ENCODE measurements around the gene ANKRD33B. TPM values are rescaled to one million over a fixed set of nuclear protein-coding genes. Genes with fewer than 3 reads are reported as not detected.

ANKRD33B gene
- polyA plus RNA-seq, 1 experiment: 4.8 TPM

DNA sequence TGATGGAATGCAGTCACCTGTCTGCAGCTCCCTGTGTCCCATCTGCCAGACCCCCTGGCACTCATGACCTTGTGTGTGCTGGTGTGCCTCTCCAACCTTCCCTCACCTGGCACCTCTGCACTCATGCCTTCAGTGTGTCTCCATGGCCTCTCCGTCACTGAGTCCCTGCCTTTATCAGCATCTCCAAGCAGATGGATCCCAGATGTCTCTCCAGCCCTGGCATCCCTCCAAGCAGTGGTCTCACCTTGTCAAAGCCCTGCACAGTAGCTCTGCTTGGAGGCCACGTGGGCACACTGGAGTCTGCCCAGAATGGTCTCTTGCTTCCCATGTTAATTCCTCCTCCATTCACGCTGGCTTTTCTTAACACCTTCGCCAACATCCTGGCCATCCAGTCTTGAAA, 112.4 kb downstream of the ANKRD33B start:
- ChIA-PET POLR2A (no interaction called here), CTCF (no interaction called here)
- no peaks in the 10 kb centered on the region for H3K27me3 ChIP-seq (ENCODE audit: control insufficient read depth, insufficient read depth, low read length)
- no peak overlapping the region for H3K27ac ChIP-seq (ENCODE audit: low read depth, low read length)
- TF ChIP-seq, protein P1, sequence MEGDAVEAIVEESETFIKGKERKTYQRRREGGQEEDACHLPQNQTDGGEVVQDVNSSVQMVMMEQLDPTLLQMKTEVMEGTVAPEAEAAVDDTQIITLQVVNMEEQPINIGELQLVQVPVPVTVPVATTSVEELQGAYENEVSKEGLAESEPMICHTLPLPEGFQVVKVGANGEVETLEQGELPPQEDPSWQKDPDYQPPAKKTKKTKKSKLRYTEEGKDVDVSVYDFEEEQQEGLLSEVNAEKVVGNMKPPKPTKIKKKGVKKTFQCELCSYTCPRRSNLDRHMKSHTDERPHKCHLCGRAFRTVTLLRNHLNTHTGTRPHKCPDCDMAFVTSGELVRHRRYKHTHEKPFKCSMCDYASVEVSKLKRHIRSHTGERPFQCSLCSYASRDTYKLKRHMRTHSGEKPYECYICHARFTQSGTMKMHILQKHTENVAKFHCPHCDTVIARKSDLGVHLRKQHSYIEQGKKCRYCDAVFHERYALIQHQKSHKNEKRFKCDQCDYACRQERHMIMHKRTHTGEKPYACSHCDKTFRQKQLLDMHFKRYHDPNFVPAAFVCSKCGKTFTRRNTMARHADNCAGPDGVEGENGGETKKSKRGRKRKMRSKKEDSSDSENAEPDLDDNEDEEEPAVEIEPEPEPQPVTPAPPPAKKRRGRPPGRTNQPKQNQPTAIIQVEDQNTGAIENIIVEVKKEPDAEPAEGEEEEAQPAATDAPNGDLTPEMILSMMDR (IDR thresholded peaks at IDR 0.05; ENCODE audit: low read depth, low read length): no peak
- no peak for DNase-seq (ENCODE audit: low read depth, low spot score)
- no peak overlapping the region for H3K4me3 ChIP-seq (ENCODE audit: low read depth, low read length)
- no peaks in the 10 kb centered on the region; the same call in 1 of the 2 replicates for H3K9me3 ChIP-seq (ENCODE audit: control insufficient read depth, insufficient read depth, low read length)

DNA sequence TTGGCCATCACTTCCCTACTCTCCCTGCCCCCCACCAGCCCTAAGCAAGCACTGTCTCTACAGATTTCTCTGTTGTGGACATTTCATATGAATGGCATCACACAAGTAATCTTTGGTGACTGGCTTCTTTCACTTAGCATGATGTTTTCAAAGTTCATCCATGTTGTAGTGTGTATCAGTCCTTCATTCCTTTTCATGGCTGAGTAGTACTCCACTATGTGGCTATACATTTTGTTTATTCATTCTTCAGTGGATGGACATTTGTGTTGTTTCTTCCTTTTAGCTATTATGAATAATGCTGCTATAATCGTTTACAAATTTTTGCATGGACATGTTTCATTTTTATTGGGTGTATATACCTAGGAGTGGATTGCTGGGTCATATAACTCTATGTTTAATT, 113.1 kb downstream of the ANKRD33B start:
- POLR2A ChIA-PET: no interaction called here
- Histone ChIP-seq H3K27ac (ENCODE audit: low read depth, low read length) (no peak overlapping the region), H3K27me3 (ENCODE audit: control insufficient read depth, insufficient read depth, low read length) (no peaks in the 10 kb centered on the region), H3K9me3 (ENCODE audit: control insufficient read depth, insufficient read depth, low read length) (no peaks in the 10 kb centered on the region; the same call in 1 of the 2 replicates), H3K4me3 (ENCODE audit: low read depth, low read length) (no peak overlapping the region)
- DNase-seq (ENCODE audit: low read depth, low spot score): no peak
- CTCF ChIA-PET: no interaction called here
- TF ChIP-seq, protein P1 (IDR thresholded peaks at IDR 0.05; ENCODE audit: low read depth, low read length): no peak

DNA sequence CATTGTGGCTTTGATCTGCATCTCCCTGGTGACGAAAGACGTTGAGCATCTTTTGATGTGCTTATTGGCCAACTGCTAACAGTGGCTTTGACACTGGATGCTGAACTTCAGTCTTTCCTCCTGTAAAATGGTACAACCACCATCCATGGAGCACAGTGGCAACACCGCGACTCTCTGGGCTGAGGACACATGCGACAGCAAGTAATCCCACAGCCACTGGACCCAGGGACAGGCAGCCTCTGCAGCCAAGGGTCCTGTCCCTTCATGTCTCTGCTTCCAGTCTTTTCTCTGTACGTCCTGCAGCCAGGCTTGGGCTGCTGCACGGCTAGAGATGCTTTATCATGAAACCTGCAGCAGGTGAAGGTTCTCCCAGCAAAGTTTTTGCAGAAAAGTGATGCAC, 113.7 kb downstream of the ANKRD33B start:
- no peaks in the 10 kb centered on the region; the same call in 1 of the 2 replicates for H3K9me3 ChIP-seq (ENCODE audit: control insufficient read depth, insufficient read depth, low read length)
- DNase-seq (ENCODE audit: low read depth, low spot score): no peak
- H3K27me3 ChIP-seq (ENCODE audit: control insufficient read depth, insufficient read depth, low read length): no peaks in the 10 kb centered on the region
- CTCF ChIA-PET: no interaction called here
- POLR2A ChIA-PET: no interaction called here
- TF ChIP-seq, protein P1 (IDR thresholded peaks at IDR 0.05; ENCODE audit: low read depth, low read length): no peak
- H3K27ac ChIP-seq (ENCODE audit: low read depth, low read length): no peak overlapping the region
- no peak overlapping the region for H3K4me3 ChIP-seq (ENCODE audit: low read depth, low read length)

DNA sequence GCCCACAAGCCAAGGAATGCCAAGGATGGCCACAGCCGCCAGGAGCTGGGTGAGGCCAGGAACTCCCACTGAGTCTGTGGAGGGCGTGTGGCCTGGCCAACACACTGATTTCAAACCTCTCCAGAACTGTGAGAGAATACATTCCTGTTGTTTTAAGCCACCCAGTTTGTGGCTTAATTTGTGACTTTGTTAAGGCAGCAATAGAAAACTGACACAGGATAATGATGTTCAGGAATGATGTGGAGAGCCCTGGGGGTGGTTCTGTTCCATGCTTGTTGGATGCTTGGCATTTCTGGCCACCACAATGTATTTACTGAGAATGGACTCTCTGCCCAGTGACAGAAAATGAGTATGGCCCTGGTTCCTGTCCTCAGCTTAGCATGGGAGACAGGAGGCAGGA, 114.4 kb downstream of the ANKRD33B start:
- no peak overlapping the region for H3K4me3 ChIP-seq (ENCODE audit: low read depth, low read length)
- TF ChIP-seq, protein P1 (IDR thresholded peaks at IDR 0.05; ENCODE audit: low read depth, low read length): no peak
- DNase-seq (ENCODE audit: low read depth, low spot score): no peak
- no peaks in the 10 kb centered on the region for H3K27me3 ChIP-seq (ENCODE audit: control insufficient read depth, insufficient read depth, low read length)
- H3K27ac ChIP-seq (ENCODE audit: low read depth, low read length): no peak overlapping the region
- POLR2A ChIA-PET: no interaction called here
- CTCF ChIA-PET: interaction anchor here (0.6 to 1.3 kb wide), 2 partner anchors 15 to 70 kb away, joined by 4 read pairs; no protein-coding TSS in a partner anchor
- no peaks in the 10 kb centered on the region; the same call in 1 of the 2 replicates for H3K9me3 ChIP-seq (ENCODE audit: control insufficient read depth, insufficient read depth, low read length)

DNA sequence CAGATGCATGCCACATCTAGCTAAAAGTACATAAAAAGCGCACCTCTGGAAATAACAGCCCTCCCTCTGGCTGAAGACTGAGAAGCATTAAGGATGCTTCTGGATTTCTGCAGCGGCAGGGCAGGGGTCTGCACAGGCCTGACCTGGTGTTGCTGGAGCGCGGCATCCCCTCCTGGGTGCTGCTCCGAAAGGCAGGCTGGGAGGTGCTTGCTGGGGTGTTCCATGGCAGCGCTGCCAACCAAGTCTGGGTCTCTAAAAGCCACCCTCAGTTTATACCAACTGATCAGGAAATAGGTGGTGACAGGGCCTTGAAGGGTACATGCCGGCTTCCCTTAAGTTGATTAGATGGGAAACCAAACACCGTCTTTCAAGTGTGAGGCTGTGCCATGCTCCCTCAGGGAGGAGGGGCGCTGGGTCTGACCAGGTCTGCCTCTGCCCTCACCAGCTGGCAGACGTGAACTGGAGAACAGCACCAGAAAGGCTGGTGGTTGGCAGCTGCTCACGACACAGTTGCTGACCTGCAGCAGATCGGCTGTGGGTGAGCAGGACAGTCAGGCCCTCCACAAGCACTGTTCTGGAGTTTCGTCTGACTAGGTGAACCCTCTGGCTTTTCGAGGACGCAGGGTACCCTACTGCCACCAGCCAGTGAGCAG, 115.6 kb downstream of the ANKRD33B start:
- no peaks in the 10 kb centered on the region for H3K27me3 ChIP-seq (ENCODE audit: control insufficient read depth, insufficient read depth, low read length)
- H3K27ac ChIP-seq (ENCODE audit: low read depth, low read length): no peak overlapping the region
- no peak overlapping the region for H3K4me3 ChIP-seq (ENCODE audit: low read depth, low read length)
- TF ChIP-seq, protein P1 (IDR thresholded peaks at IDR 0.05; ENCODE audit: low read depth, low read length): no peak
- H3K9me3 ChIP-seq (ENCODE audit: control insufficient read depth, insufficient read depth, low read length): no peaks in the 10 kb centered on the region; the same call in 1 of the 2 replicates
- ChIA-PET POLR2A (no interaction called here), CTCF (interaction anchor here (0.6 to 1.3 kb wide), 3 partner anchors 12 to 227 kb away, joined by 4 read pairs; no protein-coding TSS in a partner anchor)
- DNase-seq (ENCODE audit: low read depth, low spot score): no peak

Measured in AG04450 (cell line).